Suppressor macrophage treated with lipopolysaccharide for 4 hours (primary cell): ENCODE measurements around the gene KRTAP24-1.

Experiments used
- DNase-seq: peaks from one replicate; pipeline ENCODE4 v3.0.0-alpha.2; 2020

The KRTAP24-1 gene

DNA sequence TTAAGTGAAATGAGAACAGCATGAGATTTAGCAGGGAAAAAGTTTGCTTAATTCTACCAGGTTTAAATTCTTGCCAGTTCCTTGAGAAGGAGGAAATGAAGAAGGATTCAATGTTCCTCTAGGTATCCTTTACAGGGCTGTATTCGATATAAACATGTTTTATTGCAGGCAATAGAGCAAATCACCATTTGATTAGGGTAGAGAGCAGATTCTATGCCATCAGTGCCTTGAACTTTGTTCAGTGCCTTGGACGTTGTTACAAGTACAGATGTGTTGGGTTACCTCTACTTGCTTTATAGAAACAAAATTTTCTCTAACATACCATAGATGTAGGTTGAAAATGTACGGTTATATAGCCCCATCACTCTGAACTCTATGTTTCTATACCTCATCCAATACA is 48.7 kb downstream of the KRTAP24-1 start:
- no peak for DNase-seq

DNA sequence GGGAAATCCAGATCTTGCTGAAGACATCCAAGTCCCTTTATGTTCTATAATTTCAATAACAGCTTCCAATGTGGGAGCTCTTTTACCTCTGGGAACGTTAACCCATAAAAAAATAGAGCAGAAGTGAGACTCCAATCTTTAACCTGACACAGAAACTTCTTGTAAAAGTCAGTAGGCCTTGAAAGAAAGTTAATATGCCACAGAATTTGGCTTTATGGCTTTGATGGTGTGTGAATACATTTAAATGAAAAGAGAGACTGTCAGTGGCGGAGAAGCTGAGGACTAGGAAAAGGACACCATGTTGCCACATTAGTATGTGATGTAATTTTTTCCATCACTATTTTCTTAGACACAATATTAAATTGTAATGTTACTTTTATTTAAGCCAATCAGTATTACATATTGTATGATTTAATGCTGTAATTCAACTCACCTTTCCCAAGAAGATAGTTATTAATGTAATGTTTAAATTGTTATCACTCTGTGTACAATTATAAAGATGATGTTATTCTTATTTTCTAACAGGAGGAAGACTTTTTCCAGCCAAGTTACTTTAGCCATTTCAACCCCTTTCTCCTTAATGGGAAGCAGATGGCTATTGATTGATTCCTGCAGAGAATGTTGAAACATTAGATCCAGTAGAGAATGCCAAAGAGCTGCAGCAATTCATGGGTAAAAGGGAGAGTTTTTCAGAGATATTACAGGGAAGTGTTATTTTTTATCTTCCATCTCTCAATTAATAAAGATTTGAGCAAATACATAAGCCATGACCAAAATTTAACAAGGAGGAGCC is 49.3 kb downstream of the KRTAP24-1 start:
- DNase-seq = no peak

DNA sequence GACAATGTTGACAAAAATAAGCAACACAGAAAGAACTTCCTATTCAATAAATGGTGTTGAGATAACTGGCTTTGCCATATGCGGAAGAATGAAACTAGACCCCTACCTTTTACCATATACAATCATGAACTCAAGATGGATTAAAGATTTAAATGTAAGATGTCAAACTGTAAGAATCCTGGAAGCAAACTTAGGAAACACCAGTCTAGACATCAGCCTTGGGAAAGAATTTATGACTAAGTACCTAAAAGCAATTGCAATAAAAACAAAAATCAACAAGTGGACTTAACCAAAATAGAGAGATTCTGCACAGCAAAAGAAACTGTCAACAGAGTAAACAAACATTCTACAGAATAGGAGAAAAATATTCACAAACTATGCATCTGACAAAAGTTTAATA is 50.7 kb downstream of the KRTAP24-1 start:
- no peak for DNase-seq
